ENCODE data around the gene MATN1.

- TF ChIP-seq EZH2phosphoT487 (IDR thresholded peaks at IDR 0.05; ENCODE audit: borderline replicate concordance): no peak
- TF ChIP-seq CTCF (conservative IDR thresholded peaks at IDR 0.05; ENCODE audit: low read length): no peak
Observed at GRCh38 chr1:30695439-30695841, 27.9 kb downstream of the MATN1 start.

Data from Loucy (cell line).